HPDE6-E6E7 (cell line): Measurements from ENCODE around the gene CCNQ.

ENCODE experiments used
- DNase-seq: peaks from one replicate; pipeline ENCODE4 v3.0.0; 2011; ENCODE audit warnings: missing footprints; ENCODE audit errors: extremely low spot score

Gene CCNQ

DNA sequence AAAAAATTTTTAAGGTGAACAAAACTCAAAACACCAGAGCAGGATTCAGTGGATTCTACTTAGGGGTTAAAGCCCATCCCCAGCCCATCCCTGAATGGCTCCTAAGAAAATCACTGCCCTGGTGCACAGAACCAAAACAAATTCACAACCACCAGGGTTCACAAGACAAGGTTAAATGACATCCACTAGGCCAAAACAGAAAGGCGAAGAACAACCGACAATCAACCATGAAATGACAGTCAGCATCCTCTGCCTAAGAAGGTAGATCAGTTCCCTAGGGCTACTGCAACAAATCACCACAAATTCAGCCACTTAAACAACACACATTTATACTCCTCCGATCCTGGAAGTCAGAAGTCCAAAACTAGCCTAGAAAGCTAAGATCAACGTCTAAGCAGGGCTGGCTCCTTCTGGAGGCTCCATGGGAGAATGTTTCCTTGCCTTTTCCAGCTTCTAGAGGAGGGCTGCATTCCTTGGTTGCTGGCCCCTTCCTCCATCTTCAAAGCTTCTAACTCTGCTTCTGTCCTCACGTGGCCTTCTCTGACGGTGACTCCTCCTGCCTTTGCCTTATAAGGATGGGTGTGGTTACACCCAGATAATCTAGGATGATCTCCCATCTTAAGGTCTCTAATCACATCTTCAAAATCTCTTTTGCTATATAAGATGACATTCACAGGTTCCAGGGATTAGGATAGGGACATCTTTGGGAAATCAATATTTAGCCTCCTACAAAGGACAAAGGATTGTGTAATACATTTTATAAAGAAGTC is 1.8 kb downstream of the CCNQ start:
- DNase-seq: no peak

DNA sequence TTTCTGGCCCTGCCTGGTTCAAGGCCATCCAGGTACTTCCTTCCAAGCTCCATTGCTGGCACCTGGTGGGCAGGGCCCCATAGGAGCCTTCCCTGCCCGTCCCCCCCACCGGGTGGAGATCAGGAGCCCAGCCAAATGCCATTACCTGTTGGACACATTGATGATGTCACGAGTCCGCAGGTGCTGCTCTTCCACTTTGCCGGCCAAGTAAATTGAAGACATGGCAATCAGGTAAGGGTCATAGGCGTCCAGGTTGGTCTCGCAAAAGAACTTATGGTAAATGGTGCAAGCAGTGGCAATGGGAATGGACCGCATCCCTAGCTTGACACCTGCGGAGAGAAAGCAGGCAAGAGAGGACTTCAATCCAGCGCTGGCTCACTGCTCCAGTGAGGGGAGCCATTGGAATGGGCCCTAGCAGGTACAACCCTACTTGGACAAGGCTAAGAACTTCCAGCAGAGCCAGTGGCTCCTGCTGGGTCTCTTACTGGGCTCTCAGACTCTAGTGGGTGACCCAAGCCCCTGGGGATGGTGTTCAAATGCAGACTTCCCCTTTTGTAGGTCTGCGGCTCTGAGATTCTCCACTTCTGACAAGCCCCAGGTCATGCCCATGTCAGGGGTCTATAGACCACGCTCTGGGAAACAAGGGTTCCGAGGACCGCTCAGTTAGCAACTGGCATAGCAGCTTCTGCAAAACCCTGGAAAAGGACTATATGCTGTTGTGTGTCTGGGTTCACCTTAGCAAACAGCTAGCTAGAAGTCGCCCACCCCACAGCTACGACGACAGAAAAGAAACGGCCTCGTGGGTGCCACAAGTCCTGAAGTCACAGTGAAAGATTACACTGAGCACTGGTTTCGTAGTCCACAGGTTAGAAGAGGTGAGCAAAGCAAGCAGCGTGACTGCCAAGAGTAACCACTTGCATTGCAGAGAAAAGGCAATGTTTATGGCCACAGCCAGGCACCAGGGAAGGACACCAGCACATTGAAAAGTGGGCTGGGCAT is 2.8 kb downstream of the CCNQ start:
- DNase-seq: no peak

DNA sequence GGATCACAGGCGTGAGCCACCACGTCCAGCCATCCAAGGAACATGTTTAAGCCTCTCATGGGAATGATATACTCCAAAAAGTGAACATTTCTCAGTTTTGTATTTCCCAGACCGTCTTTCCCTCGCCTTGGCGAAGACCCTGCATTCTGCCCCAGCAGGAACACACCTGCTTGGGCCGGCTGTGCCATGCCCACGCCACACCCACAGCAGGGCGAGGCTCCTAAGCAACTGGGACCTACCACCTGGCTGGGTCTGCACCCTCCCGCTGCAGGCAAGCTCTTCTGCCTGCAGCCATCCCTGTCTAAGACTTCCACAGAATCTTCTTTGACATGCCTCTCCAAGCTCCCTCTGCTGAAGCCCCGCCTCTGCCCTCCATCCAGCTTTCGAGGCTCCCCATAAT is 3.6 kb downstream of the CCNQ start:
- no peak for DNase-seq

DNA sequence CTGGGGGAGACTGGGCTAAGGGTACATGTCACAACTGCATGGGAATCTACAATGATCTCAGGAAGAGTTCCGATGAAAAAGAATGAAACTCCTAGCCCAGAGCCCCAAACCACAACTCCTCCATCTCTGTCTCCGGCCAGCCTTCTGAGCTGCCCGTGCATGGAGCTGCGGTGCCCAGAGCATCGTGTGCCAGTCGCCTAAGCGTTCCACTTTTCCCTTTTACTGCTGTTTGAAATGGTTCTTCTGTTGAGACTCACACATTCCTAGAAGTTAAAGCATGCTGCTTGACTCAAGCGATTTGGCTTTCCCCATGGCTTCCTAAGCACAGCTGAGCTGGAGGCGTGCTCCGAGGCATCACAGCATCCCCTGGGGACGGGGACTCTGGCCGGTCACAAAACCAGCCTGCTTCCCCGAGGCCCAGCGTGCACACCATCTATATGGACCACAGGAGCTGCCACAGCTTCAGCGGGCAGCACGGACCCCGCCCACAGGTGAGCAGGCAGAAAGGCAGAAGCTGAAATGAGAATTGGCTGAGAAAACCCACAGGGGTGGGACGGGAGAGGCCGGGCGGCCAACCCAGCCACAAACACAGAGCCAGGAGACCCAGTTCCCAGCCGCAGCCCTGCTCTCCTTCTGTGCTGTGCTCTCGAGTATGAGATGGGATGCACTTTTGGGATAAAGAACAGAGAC is 5.0 kb downstream of the CCNQ start:
- DNase-seq: no peak

DNA sequence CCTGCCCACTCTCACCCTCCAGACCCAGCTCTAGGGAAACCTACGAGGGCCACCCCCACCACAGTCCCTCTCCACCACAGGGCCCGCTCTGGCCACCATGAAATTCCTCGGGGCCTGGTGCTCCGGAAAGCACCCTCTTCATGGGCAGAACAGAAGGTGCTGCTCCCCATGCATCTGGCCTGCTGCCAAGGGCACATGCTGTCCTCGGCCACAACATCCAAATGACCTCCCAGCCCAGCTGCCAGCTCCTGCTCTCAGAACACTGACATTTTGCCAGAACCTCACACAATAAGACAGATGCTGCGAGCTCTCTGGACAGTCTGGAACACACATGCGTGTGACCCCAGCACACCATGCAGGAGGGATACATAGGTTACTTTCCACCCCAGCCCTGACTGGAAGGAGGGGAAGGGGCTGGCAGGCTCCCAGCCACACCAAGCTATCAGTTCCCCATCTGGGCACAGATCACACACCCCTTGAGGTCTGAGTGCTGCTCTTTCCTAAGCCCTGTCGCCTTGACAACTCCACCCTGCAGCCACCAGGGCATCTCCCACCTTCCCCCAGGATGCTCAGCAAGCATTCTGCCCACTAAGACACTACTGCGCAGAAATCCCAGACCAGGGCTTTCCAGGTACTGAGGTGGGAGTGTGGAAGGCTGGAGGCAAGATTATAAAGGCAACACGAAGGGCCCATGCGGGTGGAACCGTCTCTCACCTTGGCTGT is 5.8 kb downstream of the CCNQ start:
- no peak for DNase-seq

DNA sequence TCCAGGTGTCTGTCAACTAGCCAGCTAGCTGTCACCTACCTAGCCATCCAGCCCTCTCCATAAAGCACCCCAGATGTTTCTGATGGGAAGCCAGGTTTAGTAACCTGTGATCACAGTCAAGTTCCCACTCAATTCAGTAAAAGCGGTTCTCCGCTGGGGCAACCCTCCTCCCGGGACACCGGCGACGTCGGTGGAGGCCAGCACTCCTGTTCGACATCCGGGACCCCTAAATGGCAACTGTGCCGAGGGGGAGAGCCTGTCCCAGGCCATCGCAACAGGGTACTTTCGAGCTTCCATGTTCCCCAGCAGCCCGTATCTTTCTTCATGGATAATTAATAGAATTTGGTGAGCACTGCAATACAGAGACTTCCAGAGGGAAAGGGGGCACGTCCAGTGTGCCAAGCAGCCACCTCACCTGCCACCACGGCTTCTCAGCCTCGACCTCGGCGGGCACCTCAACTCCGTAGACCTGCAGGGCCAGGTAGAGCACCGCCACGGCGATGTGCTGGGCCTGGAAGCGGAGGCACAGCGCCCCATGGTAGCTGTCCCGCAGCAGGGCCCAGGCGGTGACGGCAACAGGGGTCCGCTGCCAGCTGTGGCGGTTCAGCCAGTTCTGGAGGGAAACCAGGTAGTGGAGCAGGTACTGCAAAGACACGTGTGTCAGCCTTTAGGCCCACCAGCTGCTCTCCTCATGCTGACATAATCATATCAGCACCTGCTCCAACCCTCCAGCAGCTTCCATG is 6.7 kb downstream of the CCNQ start:
- DNase-seq: no peak

DNA sequence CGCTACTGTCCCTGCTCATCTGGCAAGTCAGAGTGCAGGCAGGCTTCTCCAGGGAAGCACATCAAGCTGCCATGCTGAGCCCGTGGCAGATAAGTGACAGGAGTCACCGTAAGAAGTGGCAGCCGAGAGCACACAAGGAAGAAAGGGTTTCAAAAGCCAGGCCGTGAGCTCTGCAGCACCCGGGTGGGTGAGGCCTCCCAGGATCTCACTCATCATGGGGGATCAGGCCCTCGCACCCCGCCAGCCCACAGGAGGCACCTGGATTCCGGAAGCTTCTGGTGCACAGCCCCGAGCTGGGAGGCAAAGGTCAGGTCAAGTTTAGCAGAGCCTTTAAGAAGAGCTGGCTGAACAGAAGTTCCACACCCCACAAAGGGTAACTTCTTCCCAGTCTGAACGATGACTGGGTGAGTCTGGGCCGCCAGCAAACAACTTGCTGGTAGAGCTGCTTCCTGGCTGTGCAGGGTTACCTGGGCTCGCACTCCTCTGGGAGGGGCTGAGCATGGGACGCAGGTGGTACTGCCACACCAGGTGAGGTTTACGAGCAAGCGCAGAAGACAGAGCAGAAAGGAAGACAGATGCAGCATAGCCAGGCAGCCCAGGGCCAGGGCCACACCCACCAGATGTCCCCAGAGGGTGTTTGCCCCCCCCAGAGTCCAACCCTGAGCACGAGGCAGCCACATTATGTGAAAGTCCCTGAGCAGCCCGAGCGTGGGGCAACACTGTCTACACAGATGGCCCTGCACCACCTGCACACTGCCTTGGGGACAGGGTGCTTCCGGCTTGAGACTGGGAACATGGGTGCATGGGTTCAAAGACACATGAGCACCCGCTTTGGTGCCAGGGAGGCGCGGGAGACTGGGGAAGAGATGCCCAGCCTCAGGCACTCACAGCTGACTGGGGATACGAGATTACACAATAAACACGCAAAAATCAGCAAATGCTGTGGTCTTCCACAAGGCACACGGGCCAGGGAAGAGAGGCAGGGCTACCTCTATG is 7.7 kb downstream of the CCNQ start:
- DNase-seq: no peak

DNA sequence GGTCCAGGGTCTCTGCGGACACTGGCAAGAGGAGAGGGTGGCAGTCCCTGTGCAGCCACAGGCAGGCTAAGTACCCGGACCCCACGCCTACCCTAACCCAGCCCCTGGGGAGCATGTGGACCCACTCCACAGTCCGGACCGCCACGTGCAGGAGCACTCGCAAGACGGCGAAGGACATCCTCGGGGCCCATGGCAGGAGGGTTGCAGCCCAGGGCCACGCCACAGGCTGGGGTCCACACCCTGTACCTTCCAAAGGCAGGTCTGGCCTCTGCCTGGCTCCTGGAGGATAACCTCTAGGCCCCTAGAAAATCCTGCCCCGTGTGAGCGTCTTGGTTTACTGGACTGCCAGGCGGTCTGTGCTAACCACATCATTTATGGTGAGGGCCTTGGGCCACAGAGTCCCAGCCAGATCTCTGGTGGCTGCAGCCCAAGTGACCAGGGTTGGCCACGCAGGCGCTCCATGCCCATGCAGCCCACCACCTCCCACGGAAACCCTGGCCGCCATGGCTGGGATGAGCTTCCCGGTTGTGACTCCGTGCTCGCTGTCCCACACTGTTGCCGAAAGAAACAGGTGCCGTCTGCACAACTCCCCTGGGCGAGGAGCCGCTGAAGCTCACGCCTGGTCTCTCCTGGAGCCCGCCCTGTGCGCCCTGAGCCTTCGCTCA is 10.0 kb downstream of the CCNQ start:
- no peak for DNase-seq

DNA sequence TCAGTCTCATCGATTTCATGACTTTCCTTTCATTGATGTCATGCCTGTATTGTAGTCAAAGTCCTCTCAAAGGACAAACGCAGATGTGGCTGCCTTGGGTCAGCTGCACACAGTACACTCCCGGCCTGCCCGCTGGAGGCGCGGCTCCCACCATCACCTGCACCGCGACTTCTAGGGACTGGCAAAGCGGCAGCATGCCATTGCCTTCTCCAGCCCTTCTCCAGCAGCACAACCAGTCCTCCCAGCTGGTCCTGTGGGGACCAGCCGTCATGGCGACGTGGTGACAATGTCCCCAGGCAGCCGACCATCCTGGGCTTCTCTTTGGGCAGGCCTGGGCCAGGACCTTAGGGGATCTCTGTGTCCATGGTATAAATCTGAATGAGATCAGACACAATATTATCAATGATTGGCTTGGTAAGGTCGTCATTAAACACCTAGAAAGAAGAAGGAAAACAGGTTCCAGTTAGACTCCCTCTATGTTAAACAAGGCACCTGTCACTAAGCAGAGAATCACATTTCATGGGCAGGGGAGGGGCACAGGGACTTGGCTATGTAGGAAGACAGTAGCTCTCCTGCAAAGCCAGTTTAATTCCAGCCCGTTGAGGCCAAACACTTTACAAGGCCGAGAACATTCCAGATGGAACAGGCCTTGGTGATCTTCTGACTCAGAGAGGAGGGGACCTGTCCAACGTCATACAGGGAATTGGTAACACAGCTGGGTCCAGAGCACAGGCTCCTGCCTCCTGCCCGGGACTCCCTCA is 10.7 kb downstream of the CCNQ start:
- DNase-seq: no peak

DNA sequence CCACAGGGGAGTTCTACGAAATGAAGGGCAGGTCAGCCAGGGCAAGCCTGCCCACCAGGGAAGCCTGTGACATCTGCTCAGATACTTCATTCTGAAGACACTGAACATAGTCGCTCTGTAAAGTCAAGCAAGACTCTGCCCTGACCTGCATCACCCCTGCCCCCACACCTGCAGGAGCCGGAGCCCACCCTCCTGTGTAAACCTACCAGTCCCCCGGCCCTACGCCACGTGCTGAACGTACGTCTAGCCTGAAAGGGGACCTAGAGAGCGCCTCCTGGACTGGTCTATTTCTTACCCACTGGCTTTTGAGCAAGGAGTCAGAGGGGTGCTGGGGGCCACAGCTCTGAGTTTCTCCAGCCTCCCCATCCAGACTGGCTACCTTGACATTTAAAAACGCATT is 11.6 kb downstream of the CCNQ start:
- DNase-seq: no peak

DNA sequence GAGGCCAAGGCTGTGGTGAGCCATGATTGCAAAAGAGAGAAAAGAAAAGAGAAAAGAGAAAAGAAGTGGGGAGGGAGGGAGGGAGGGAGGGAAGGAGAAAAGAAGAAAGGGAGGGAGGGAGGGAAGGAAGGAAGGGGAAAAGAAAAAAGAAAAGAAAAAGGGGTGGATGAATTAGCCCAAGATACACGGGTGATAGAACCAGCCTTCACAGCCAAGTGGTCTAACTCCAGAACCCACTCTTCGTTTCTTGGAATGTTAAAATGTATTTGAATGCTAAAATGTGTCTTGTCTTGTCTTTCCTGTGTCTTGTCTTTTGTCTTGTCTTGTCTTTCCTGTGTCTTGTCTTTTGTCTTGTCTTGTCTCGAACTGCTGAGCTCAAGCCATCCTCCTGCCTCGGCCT is 13.1 kb downstream of the CCNQ start:
- no peak for DNase-seq

DNA sequence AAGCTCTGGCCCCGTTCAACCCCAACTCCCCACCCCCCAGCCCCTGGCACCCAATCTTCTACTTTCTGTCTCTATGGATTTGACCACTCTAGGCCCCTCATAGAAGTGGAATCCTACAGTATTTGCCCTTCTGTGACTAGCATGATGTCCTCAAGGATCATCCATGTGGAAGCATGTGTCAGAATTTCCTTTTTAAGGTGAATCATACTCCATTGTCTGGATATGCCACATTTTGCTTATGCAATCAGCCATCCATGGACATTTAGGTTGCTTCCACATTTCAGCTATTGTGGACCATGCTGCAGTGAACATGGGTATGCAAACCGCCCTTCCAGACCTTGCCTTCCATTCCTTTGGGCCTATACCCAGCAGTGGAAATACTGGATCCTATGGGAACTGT is 15.5 kb downstream of the CCNQ start:
- no peak for DNase-seq

DNA sequence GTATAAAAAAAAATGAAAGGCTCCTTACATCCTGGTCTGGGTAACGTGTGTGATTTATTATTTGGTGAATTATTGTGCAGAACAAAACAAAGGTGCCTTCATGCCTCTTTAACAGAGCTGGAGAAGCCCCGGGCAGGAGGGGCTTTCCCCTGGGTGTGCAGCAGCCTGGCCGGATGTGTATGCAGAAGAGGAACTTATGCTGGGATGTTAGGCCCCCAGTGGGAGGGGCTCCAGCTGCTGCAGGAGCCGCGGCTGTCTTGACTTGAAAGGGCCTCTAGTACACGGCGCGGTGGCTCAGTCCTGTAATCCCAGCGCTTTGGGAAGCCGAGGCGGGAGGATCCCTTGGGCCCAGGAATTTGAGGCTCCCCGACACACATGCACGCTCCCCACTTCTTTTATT is 16.0 kb downstream of the CCNQ start:
- no peak for DNase-seq

DNA sequence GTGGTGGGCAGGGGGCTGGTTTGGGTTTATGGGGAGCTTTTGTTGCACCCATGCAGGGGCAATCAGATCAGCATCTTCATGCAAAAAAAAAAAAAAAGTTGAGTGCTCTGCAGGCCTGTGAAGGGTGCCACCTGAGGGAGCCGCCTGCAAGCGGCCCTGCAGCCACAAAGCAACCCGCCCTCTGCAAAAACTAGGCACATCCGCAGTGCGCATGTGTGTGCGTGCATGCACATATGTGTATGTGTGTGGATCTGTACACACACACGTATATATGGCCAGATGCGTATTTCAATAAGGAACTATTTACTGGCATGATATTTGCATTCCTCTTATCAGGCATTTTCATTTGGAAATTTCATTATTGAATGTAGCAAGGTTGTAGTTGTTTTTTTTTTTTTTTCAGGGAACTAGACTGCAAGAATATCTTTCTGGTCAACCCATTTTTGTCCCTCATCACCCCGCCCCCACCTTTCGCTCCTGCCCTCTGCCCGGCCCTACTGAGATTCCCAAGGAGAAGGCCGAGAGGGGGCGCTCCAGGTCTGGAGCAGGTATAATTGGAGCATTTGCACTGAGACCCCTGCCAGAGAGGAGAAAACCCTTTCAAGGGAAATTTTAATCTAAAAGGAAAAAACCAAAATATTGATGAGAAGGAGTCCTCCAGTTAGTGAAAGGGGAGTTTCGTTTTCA is 18.1 kb downstream of the CCNQ start:
- DNase-seq: no peak

DNA sequence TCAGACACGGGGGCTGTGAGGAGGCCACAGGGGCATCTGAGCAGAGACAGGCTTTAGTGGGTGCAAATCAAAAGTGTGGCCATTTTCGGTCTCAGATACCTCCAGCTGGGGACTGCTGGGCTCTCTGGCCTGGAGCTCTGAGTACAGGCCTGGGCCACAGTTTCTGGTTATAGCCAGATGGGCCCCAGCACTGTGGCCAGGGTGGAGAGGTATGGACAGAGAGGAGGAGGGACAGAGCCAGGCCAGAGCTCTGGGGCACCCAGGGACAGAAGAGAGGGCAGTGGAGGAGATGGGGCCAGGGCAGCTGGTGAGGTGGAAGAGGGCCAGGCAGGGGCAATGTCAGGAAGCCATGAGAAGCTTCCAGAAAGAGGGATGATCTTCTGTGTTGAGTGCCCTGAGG is 20.1 kb downstream of the CCNQ start:
- DNase-seq: no peak

DNA sequence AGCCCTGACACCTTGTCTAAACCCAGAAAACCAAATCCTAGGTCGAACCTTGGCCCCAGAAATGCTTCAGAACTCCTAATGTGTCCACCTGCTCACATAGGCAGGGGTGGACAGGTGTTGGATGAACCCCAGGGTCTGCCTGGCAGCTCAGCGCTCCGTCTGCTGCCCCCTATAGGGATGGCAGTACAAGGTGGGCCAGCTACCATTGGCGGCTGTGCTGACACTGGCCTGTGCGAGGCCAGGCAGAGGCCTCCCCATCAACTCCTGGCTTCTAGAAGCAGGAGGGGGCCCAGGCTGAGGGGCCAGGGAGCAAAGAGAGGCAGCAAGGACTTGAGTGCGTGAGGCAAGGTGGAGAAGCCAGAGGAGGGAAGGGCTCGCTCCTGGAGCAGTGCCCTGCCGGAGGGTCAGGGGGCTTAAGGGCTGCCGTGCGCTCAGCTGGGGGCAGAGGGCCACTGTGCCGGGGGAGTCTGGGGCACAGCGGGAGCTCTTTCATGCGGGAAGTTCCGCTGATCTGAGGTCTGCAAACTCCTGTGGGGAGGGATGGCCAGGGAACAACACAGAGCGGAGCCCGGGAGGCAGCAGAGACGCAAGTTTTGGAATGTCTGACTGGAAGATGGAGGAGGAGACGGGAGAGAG is 20.6 kb downstream of the CCNQ start:
- no peak for DNase-seq

DNA sequence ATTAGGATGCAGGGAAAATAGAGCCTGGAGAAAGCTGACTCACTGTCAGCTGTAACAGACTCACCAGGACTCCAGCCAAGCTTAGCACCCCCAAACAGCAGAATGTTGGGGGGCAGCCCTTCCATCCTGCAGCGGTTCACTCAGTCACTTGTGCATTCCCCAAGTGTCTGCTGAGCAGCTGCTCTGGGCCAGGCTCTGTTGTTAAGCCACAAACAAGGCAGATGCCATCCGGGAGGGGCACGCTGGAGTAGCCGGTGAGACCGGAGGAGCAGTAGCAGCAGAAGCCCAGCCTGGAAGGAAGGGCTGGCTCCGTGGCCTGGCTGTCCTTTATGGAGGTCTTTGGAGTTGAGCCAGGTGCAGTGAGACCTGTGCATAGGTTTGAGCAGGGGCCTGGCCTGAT is 22.0 kb downstream of the CCNQ start:
- no peak for DNase-seq
